Heart left ventricle (tissue), 16 donors: Measurements from ENCODE around the gene YJEFN3. TPM values are rescaled to one million over a fixed set of nuclear protein-coding genes. Genes with fewer than 3 reads are reported as not detected.

ENCODE experiments used
- ATAC-seq, 4 donors: fragments of 200-7000 bp; cut with Tn5 transposase; one replicate each; pipeline ENCODE4 v1.9.1; 2020 to 2022; ENCODE audit warnings: moderate library complexity in 4 of 4, mild to moderate bottlenecking in 3 of 4, moderate number of reproducible peaks in 1 of 4
- DNase-seq, 5 donors: peaks; one replicate each; pipeline ENCODE4 v3.0.0-alpha.2; 2020
- H3K27ac ChIP-seq, 12 donors: fragments of 200-600 bp; sonication (generic) in 4 of 12; one replicate each; pipeline versions ENCODE4 v1.5.0 to v1.8.0; 2016 to 2022; ENCODE audit warnings: mild to moderate bottlenecking in 2 of 12
- H3K27me3 ChIP-seq, 9 donors: fragments of 200-600 bp; sonication (generic) in 2 of 9; one replicate each; pipeline versions ENCODE4 v1.5.1 to v1.8.0; 2016 to 2022; ENCODE audit warnings: mild to moderate bottlenecking in 3 of 9
- H3K36me3 ChIP-seq, 9 donors: fragments of 200-600 bp; sonication (generic) in 2 of 9; one replicate each; pipeline versions ENCODE4 v1.5.0 to v1.8.0; 2018 to 2022; ENCODE audit warnings: mild to moderate bottlenecking in 2 of 9
- H3K4me1 ChIP-seq, 12 donors: fragments of 200-600 bp; sonication (generic) in 4 of 12; one replicate each; pipeline versions ENCODE4 v1.5.0 to v1.8.0; 2016 to 2022; ENCODE audit warnings: mild to moderate bottlenecking in 3 of 12
- H3K4me3 ChIP-seq, 12 donors: fragments of 200-600 bp; sonication (generic) in 4 of 12; one replicate each; pipeline versions ENCODE4 v1.5.0 to v1.8.0; 2017 to 2022; ENCODE audit warnings: mild to moderate bottlenecking in 9 of 12, moderate library complexity in 4 of 12
- H3K9me3 ChIP-seq, 12 donors: fragments of 200-600 bp; sonication (generic) in 4 of 12; one replicate each; pipeline versions ENCODE4 v1.5.0 to v1.8.0; 2016 to 2022; ENCODE audit warnings: mild to moderate bottlenecking in 1 of 12
- CTCF ChIP-seq, 12 donors: fragments of 200-600 bp; sonication (generic) in 4 of 12; IDR thresholded peaks; one replicate each; pipeline versions ENCODE4 v1.5.0 to v1.8.0; 2018 to 2022; ENCODE audit warnings: antibody characterized with exemption in 12 of 12, mild to moderate bottlenecking in 5 of 12
- POLR2A ChIP-seq, 2 donors: fragments of 450-650 bp; IDR thresholded peaks; one replicate each; pipeline ENCODE4 v1.6.1; 2017; ENCODE audit warnings: antibody characterized with exemption in 2 of 2, mild to moderate bottlenecking in 2 of 2, moderate library complexity in 2 of 2
- WGBS, 4 donors: extraction: QIAGEN DNeasy Blood & Tissue Kit in 2 of 4; methylation state at CpG; one replicate each; pipeline versions ENCODE4 v1.1.5 to v1.1.7; 2013 to 2018; 5-methylcytosine and 5-hydroxymethylcytosine counted together
- intact Hi-C, 10 donors: fragments of 100-400 bp; cut with DNase I; formaldehyde crosslinking; loops; one replicate each; pipeline versions ENCODE4 v1.11.1 to v1.14.2; 2022
- polyA plus RNA-seq, 2 donors: library from polyadenylated mRNA; stranded (reverse); fragments of 200-250 nt; gene quantifications; one replicate each; pipeline ENCODE4 v1.2.3, GENCODE V29; 2013
- total RNA-seq, 9 donors: library from RNA; depleted of rRNA in 2 of 9; stranded (reverse); fragments of >200 nt in 2 of 9; fragmentation: NEBNext Ultra II Directional in 3 of 9; extraction: Animal tissue kit (Norgen Biotek cat#: 25700) in 3 of 9; gene quantifications; one replicate each; pipeline versions ENCODE4 v1.1.0 to v1.2.4, GENCODE V29; 2016 to 2023
- donor health status: ischemic (EF 13 %, LVEDD 7.1; RV severe dilation, severe dysfunction).
- donor health status: healthy with polysubstance abuse.
- donor health status: DM: no; HTN: yes; CAD: no.
- donor health status: DM: no; HTN: no; CAD: no.
- donor health status: ischemic (EF 25% LVEDD 6.9; RV normal size, moderate dysfunction).
- donor health status: ischemic (EF 25% LVEDD 5.7; RV mildly dilated, moderate dysfunction).
- donor health status: healthy.
- donor health status: DM: yes; HTN: yes; CAD: no.
- donor health status: ischemic (EF 35%, LVEDD 5.7; RV mildly dilated, moderate dysfunction).
- donor health status: nonischemic (EF 11% LVEDD 7.7; RV severe dilation, severe dysfunction).
- donor health status: DM: yes; HTN: yes; CAD: no.
- donor health status: PGD.
- donor health status: ischemic (EF 29% LVEDD 5.4; RV normal size, mild dysfunction).
- donor health status: nonischemic (EF 23%, LVEDD 6.1; RV moderate dilation, normal function).

The YJEFN3 gene
- total and polyA plus RNA-seq, 11 donors = 1.2 to 5.4 (median 2.5) TPM; not detected in 1

DNA sequence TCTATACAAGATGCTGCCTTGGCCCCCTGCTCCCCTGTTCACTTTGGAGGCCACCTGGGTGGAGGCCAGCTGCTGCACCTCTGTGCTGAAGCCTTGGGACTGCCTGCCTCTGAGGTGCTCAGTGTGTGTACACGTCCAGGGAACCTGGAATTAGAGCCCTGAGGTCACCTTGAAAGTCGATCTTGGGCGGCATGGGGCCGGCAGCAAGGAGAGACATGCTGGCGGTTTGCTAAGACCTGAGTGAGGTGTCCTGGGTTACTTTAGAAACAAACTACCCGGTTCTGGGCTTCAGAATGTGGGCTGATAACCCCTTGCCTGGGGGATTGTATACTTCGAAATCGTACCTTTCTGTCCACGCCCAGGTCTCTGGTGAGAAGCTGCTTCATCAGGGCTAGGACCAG lies 38.9 kb upstream of the YJEFN3 start:
- H3K4me3 ChIP-seq = peak overlapping the region in 4 of 12 donors; percentile 1 to 40 (median 32)
- ATAC-seq (peak in 3 of 4 donors; percentile 3 to 6 (median 6)), DNase-seq (peak in 1 of 5 donors; percentile 27)
- no peaks in the 10 kb centered on the region for H3K27me3 ChIP-seq
- peak overlapping the region; percentile 14 to 94 (median 70) for H3K27ac ChIP-seq
- peaks cover 10 to 55% (median 43%) of the 10 kb centered on the region in 12 donors for H3K4me1 ChIP-seq
- intact Hi-C loops = loop anchor here (1.0 to 10.0 kb wide), 11 partner anchors 81 to 345 kb away; partner anchors contain the start of genes GATAD2A (in 5 of the 10), BORCS8 (in 1 of the 10) and RFXANK (in 1 of the 10)
- TF ChIP-seq POLR2A (IDR thresholded peaks at IDR 0.05) (no peak), CTCF (IDR thresholded peaks at IDR 0.05) (no peak)
- 54 to 59% (median 56%) methylated on average over 7 to 9 of the region's 9 CpGs for WGBS, 4 donors
- H3K36me3 ChIP-seq = peaks cover 0 to 46% (median 25%) of the 10 kb centered on the region in 9 donors
- no peaks in the 10 kb centered on the region for H3K9me3 ChIP-seq

GRCh38 chr19:19490214-19490968 lies 38.3 kb upstream of the YJEFN3 start:
- intact Hi-C loops = loop anchor here in 9 of 10 donors (1.0 to 10.0 kb wide), 9 partner anchors 82 to 343 kb away; partner anchors contain the start of genes GATAD2A (in 4 of the 9), BORCS8 (in 1 of the 9) and RFXANK (in 1 of the 9)
- DNase-seq = peak; percentile 72 to 81 (median 80)
- Histone ChIP-seq H3K4me1 (peaks cover 10 to 49% (median 37%) of the 10 kb centered on the region in 12 donors), H3K27ac (peak overlapping the region; percentile 14 to 94 (median 70)), H3K9me3 (no peaks in the 10 kb centered on the region), H3K36me3 (peaks cover 0 to 52% (median 29%) of the 10 kb centered on the region in 9 donors), H3K27me3 (no peaks in the 10 kb centered on the region), H3K4me3 (peak overlapping the region in 3 of 12 donors; percentile 1 to 40 (median 7))
- WGBS, 4 donors = 28 to 33% (median 31%) methylated on average over 16 to 20 of the region's 20 CpGs
- peak; percentile 78 to 90 (median 84) for TF ChIP-seq CTCF (IDR thresholded peaks at IDR 0.05)
- no peak for TF ChIP-seq POLR2A (IDR thresholded peaks at IDR 0.05)
- ATAC-seq = peak; percentile 17 to 65 (median 52)

DNA sequence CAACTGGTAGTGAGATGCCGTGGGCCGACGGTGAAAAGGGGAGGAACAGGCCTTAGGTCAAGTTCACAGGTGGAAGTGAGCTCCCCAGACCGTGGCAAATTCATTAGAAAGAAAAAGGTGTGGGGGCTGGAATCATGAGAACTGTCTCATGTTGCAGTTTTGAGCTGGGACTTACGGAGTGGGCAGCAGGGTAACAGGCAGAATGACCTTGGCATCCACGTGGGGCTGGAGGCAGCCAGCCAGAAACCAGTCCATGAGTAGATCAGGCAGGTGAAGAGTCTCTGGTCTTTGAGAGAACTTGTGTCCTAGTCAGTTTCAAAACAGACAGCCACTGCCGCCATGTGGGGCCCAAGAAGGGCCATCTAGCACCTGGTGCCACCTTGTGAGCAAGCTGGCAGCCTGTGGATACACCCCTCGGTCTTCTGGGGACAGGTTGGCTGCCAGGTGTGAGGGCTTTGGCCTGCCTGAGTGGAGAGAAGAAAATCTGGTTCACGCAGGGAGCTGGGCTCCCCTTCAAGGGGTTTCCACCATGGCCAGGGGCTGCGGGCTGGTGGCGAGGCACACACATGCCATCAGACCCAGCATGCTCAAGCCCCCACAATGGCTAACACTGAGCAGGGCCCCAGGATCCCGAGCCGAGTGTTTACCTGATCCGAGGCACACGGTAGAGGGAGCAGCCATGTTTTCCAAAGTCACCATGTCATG lies 37.2 kb upstream of the YJEFN3 start:
- TF ChIP-seq POLR2A (IDR thresholded peaks at IDR 0.05) (no peak), CTCF (IDR thresholded peaks at IDR 0.05) (no peak)
- ATAC-seq = no peak
- peak in 1 of 5 donors; percentile 40 for DNase-seq
- Histone ChIP-seq H3K9me3 (no peaks in the 10 kb centered on the region), H3K27me3 (no peaks in the 10 kb centered on the region), H3K36me3 (peaks cover 0 to 59% (median 40%) of the 10 kb centered on the region in 9 donors), H3K4me1 (peaks cover 10 to 43% (median 33%) of the 10 kb centered on the region in 12 donors), H3K27ac (no peak overlapping the region), H3K4me3 (no peak overlapping the region)
- 81 to 86% (median 85%) methylated on average over 9 to 15 of the region's 15 CpGs for WGBS, 4 donors
- intact Hi-C loops = loop anchor here in 8 of 10 donors (2.0 to 10.0 kb wide), 7 partner anchors 83 to 344 kb away; partner anchors contain the start of genes GATAD2A (in 3 of the 8), BORCS8 (in 1 of the 8) and RFXANK (in 1 of the 8)
